Adrenal gland (tissue), 12 donors: Measurements from ENCODE around the gene TCF4. TPM values are rescaled to one million over a fixed set of nuclear protein-coding genes. Genes with fewer than 3 reads are reported as not detected.
A peak's percentile ranks its signal among the peaks of the same experiment; 100 is the strongest.

ENCODE experiments used
- DNase-seq, 7 donors: peaks; one replicate each; pipeline ENCODE4 v3.0.0-alpha.2; 2019 to 2020
- H3K27ac ChIP-seq, 5 donors: fragments of 200-600 bp; sonication (generic) in 4 of 5; 1 replicate in 3 of 5; 2 replicates in 2 of 5; pipeline versions ENCODE4 v1.5.1 to v1.8.0; 2016 to 2020; ENCODE audit warnings: mild to moderate bottlenecking in 1 of 5
- H3K27me3 ChIP-seq: fragments of 200-600 bp; 2 replicates; pipeline ENCODE4 v1.8.0; 2021
- H3K36me3 ChIP-seq, 2 donors: fragments of 200-600 bp; replicated peaks in 1 of 2; 1 replicate in 1 of 2; 2 replicates in 1 of 2; pipeline versions ENCODE4 v1.5.1 to v1.8.0; 2018 to 2022
- H3K4me1 ChIP-seq, 2 donors: fragments of 200-600 bp; replicated peaks in 1 of 2; 1 replicate in 1 of 2; 2 replicates in 1 of 2; pipeline versions ENCODE4 v1.5.1 to v1.8.0; 2018 to 2021
- H3K4me3 ChIP-seq, 4 donors: fragments of 200-600 bp; sonication (generic) in 3 of 4; one replicate each; pipeline ENCODE4 v1.5.1; 2016 to 2018
- H3K9me3 ChIP-seq, 3 donors: fragments of 200-600 bp; sonication (generic) in 1 of 3; replicated peaks in 1 of 3; 1 replicate in 2 of 3; 2 replicates in 1 of 3; pipeline versions ENCODE4 v1.5.1 to v1.8.0; 2016 to 2021
- POLR2A ChIP-seq, 2 donors: fragments of 450-650 bp; IDR thresholded peaks; one replicate each; pipeline ENCODE4 v1.6.1; 2017; ENCODE audit warnings: antibody characterized with exemption in 2 of 2, mild to moderate bottlenecking in 2 of 2, moderate library complexity in 1 of 2
- WGBS, 4 donors: extraction: QIAGEN DNeasy Blood & Tissue Kit in 2 of 4; methylation state at CpG; one replicate each; pipeline versions ENCODE4 v1.1.5 to v1.1.7; 2013 to 2017; 5-methylcytosine and 5-hydroxymethylcytosine counted together
- intact Hi-C, 2 donors: fragments of 100-400 bp; cut with DNase I; formaldehyde crosslinking; loops; one replicate each; pipeline versions ENCODE4 v1.14.1 to v1.15.0; 2022 to 2023
- polyA plus RNA-seq, 3 donors: library from polyadenylated mRNA; stranded (reverse); fragments of 200-250 nt in 2 of 3; fragments of 350-450 nt in 1 of 3; fragmentation: Illumina TruSeq in 1 of 3; extraction: RNeasy Lipid Tissue Mini Kit (QIAGEN cat#74804) in 1 of 3; gene quantifications; one replicate each; pipeline ENCODE4 v1.2.3, GENCODE V29; 2013 to 2014
- total RNA-seq, 9 donors: library from RNA; depleted of rRNA in 4 of 9; stranded (reverse); fragments of >200 nt in 4 of 9; fragments of 120-200 nt in 1 of 9; fragmentation: NEBNext Ultra II Directional in 1 of 9; extraction: Animal tissue kit (Norgen Biotek cat#: 25700) in 1 of 9; gene quantifications; one replicate each; pipeline versions ENCODE4 v1.1.0 to v1.2.4, GENCODE V29; 2013 to 2023
- TF ChIP-seq, protein P1 (sequence below), 6 experiments: fragments of 450-650 bp in 4 of 6; fragments of 200-600 bp in 2 of 6; sonication (generic) in 1 of 6; IDR thresholded peaks; 1 replicate in 5 of 6; 2 replicates in 1 of 6; pipeline versions ENCODE4 v1.5.1 to v1.8.0; 2016 to 2021; ENCODE audit warnings: antibody characterized with exemption in 6 of 6, mild to moderate bottlenecking in 2 of 6, moderate library complexity in 1 of 6
- donor health status: healthy with polysubstance abuse.
- donor health status: Bipolar disorder and iron deficiency.
- donor health status: DM: yes; HTN: yes; CAD: no.
- donor health status: DM: no; HTN: no; CAD: no.
- donor health status: DM: no; HTN: no; CAD: no.
- donor health status: DM: yes; HTN: yes; CAD: no.

The TCF4 gene
- total and polyA plus RNA-seq, 12 donors = 21.9 to 196 (median 112) TPM

DNA sequence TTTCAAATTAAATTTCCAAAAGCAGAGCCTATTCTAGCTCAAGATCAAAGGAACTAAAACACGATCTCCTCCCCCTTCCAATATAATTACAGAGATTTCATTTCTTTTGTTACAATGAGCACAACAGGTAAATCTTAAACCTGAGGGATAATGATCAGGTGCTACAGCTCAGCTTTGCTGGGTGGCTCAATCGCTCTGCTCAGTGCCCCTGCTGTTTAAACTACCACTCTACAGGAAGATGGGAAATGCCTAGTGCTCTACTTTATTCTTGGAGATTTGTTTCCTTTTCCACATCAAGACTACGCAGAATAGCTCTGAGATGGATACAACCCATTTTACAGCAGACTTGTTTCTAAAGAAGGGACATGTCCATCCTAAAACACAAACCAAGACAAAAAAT, 162.3 kb downstream of the TCF4 start:
- no peak overlapping the region for H3K27ac ChIP-seq
- no peak for TF ChIP-seq POLR2A (IDR thresholded peaks at IDR 0.05)
- TF ChIP-seq, protein P1, sequence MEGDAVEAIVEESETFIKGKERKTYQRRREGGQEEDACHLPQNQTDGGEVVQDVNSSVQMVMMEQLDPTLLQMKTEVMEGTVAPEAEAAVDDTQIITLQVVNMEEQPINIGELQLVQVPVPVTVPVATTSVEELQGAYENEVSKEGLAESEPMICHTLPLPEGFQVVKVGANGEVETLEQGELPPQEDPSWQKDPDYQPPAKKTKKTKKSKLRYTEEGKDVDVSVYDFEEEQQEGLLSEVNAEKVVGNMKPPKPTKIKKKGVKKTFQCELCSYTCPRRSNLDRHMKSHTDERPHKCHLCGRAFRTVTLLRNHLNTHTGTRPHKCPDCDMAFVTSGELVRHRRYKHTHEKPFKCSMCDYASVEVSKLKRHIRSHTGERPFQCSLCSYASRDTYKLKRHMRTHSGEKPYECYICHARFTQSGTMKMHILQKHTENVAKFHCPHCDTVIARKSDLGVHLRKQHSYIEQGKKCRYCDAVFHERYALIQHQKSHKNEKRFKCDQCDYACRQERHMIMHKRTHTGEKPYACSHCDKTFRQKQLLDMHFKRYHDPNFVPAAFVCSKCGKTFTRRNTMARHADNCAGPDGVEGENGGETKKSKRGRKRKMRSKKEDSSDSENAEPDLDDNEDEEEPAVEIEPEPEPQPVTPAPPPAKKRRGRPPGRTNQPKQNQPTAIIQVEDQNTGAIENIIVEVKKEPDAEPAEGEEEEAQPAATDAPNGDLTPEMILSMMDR (IDR thresholded peaks at IDR 0.05) = no peak
- no peaks in the 10 kb centered on the region for H3K36me3 ChIP-seq
- intact Hi-C loops = no loop called here
- no peak overlapping the region for H3K4me3 ChIP-seq
- no peaks in the 10 kb centered on the region for H3K27me3 ChIP-seq
- 90 to 97% (median 94%) methylated on average over 3 of the region's 3 CpGs for WGBS, 4 donors
- DNase-seq = no peak
- peaks cover 0 to 17% of the 10 kb centered on the region in 2 donors for H3K4me1 ChIP-seq
- no peaks in the 10 kb centered on the region for H3K9me3 ChIP-seq

DNA sequence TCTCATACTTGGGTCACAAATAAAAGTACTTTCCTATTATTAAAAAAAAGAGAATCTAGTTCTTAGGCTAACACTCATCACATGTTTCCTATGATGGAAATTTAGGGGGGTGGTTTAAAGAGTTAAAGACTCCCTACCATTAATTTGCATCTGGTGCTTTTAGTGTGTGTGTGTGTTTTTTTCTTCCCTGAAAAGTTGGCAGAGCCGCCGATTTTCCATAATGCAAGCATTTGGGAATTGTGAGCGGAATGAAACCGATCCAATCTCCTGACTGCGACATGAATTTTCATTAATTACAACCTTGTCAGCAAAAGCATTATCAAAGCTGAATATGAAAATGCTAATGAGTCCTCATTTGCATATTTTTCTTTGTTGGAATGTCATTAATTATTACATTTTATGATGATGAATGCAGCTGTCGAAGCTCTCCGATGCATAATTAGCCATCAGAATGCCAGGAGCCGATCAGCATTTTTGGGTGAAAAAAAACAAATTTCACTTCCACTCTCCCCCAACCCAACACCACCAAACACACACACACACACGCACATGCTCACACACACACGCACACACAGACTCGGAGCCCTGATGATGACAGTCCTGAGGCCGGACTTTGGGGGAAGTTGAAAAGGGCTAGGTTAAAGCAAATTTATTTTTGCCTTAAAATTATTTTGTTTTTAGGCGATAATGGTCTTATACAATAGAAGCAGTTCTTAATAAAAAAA, 165.4 kb downstream of the TCF4 start:
- Histone ChIP-seq H3K36me3 (no peaks in the 10 kb centered on the region), H3K4me3 (no peak overlapping the region), H3K27me3 (no peaks in the 10 kb centered on the region), H3K9me3 (no peaks in the 10 kb centered on the region), H3K27ac (no peak overlapping the region), H3K4me1 (peaks cover 0 to 11% of the 10 kb centered on the region in 2 donors)
- TF ChIP-seq POLR2A (IDR thresholded peaks at IDR 0.05) = no peak
- TF ChIP-seq, protein P1 (IDR thresholded peaks at IDR 0.05) = no peak
- intact Hi-C loops = no loop called here
- 68 to 78% (median 69%) methylated on average over 13 of the region's 13 CpGs for WGBS, 4 donors
- peak in 1 of 7 donors; percentile 7 for DNase-seq

DNA sequence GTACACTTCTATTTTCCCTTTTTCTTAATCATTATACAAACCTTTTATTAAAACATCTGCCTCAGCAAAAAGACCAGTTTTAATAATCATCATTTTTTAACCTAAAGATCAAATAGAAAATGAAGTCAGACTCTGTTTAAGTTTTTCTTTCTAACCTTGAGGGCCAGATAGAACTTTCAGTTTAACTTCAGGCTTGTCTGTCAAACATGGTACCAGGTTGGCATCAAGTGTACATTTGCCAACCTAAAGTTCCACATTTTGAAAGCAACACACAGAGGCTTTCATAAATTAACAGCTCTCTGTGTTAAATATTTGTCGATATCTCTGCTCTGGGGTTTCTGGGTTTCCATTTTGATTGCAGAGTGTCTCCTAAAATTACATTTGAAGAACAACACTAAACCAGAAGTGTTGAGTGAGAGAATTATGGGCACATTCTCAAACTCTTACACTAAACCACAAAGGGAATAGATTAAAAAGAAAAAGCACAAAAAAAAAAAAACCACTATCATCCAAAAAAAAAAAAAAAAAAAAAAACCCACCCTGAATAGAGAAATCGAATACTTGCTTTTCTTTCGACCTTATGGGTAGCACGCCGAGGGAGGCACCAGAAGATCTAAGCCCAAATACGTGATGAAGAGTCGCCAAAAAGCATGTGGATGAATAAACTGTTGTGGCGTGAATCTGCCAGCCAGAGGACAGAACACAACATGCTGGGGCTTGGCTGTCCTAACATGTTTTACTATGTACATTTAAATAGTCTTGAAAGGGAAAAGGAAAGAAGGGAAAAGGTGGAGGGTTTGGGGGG, 166.2 kb downstream of the TCF4 start:
- intact Hi-C loops = no loop called here
- Histone ChIP-seq H3K36me3 (no peaks in the 10 kb centered on the region), H3K9me3 (no peaks in the 10 kb centered on the region), H3K4me3 (no peak overlapping the region), H3K27ac (peak overlapping the region in 1 of 5 donors; percentile 9), H3K27me3 (no peaks in the 10 kb centered on the region), H3K4me1 (peaks cover 0 to 11% of the 10 kb centered on the region in 2 donors)
- TF ChIP-seq, protein P1 (IDR thresholded peaks at IDR 0.05) = no peak
- no peak for TF ChIP-seq POLR2A (IDR thresholded peaks at IDR 0.05)
- DNase-seq = no peak
- whole genome bisulfite sequencing, 4 donors = 67 to 94% (median 85%) methylated on average over 8 of the region's 8 CpGs

DNA sequence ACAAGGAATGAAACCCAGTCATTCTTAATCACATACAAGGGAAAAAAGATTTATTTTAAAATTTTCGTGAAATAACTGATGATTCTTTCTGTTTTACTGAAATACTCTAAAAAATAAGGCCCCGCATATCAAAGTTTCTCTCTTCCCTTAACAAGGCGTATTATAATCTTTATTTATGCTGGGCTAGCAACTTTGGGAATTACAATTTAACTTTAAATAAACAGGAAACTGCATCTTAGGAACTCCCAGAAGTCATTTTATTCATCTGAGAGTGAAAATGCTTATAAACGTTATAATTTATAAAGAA, 166.7 kb downstream of the TCF4 start:
- Histone ChIP-seq H3K27ac (peak overlapping the region in 1 of 5 donors; percentile 9), H3K27me3 (no peaks in the 10 kb centered on the region), H3K36me3 (no peaks in the 10 kb centered on the region), H3K4me1 (peaks cover 0 to 11% of the 10 kb centered on the region in 2 donors), H3K9me3 (no peaks in the 10 kb centered on the region), H3K4me3 (no peak overlapping the region)
- 58 to 76% (median 73%) methylated on average over 4 of the region's 4 CpGs for WGBS, 4 donors
- intact Hi-C loops = no loop called here
- TF ChIP-seq, protein P1 (IDR thresholded peaks at IDR 0.05) = no peak
- no peak for TF ChIP-seq POLR2A (IDR thresholded peaks at IDR 0.05)
- DNase-seq = no peak
